AG09309 (cell line): ENCODE data around the gene MIPOL1.
A peak's percentile ranks its signal among the peaks of the same experiment; 100 is the strongest.

ENCODE experiments used
- DNase-seq: peaks from one replicate; pipeline ENCODE4 v3.0.0-alpha.2; 2010; ENCODE audit warnings: low read depth
- H3K4me3 ChIP-seq: 2 replicates; pipeline ENCODE4 v1.5.1; 2011; ENCODE audit warnings: mild to moderate bottlenecking, low read depth, low read length, moderate library complexity; ENCODE audit not compliant: control insufficient read depth
- CTCF ChIP-seq: IDR thresholded peaks from 2 replicates; pipeline ENCODE4 v1.5.1; 2011; ENCODE audit warnings: mild to moderate bottlenecking, low read depth, low read length, inconsistent platforms; ENCODE audit not compliant: insufficient read depth, control insufficient read depth; ENCODE audit errors: missing control alignments

Gene MIPOL1

DNA sequence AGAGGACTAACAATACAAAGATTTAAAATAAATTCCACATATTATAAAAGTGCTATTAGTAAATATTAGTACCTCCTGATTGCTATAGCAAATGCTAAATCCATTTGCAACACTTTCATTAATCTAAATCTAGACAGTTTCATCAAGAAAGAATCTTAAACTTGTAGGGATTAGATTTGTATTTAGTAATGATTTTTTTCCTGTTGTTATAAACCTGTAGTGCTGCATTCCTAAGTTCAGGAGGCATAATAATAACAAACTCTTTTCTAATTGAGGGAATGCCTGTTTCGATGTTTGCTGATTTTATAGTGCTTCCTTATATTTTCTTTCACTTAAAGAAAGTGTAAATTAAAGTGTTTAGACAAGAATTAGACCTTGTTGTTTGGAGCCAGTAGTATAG lies 231.2 kb downstream of the MIPOL1 start:
- DNase-seq: no peak
- no peak overlapping the region for H3K4me3 ChIP-seq

GRCh38 chr14:37429618-37430017 lies 231.9 kb downstream of the MIPOL1 start:
- TF ChIP-seq CTCF: no peak
- DNase-seq: no peak
- H3K4me3 ChIP-seq: no peak overlapping the region

More for the DNA sequence above, 231.2 kb downstream of the MIPOL1 start:
- no peak for TF ChIP-seq CTCF

DNA sequence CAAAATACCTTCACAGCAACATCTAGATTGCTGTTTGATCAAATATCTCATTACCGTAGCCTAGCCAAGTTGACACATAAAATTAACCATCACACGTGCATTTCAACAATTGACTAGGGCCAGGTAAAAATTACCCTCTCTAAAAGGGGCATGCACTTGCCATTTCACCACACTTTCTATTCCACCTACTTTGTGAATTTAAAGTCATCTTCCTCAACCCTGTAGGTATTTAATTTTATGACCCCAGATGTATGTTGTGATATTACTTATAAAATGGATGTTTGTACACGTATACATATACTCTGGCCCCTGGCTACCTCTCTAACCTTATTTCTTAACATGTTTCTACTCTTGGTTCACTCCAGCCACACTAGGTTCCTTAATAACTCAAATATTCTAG lies 237.1 kb downstream of the MIPOL1 start:
- no peak for TF ChIP-seq CTCF
- DNase-seq: no peak
- H3K4me3 ChIP-seq: no peak overlapping the region

DNA sequence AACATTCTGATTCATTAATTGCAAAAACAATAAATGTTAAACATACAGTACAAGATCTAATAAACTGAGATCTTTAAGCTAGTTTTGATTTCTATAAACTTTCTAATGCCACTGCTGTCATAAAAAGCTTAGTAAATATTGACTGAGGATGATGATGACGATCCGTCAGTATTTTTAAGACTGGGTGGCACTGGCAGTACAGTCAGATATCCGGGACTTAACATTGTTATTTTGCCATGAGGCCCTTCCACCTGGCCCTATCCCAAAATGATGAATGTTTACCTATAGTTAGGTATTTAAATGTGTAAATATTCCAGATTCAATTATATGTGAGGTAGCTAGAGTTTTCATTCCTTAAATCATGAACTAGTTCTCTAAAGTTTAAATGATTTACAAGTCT lies 238.8 kb downstream of the MIPOL1 start:
- H3K4me3 ChIP-seq: no peak overlapping the region
- no peak for TF ChIP-seq CTCF
- no peak for DNase-seq

GRCh38 chr14:37437490-37437889 lies 239.8 kb downstream of the MIPOL1 start:
- H3K4me3 ChIP-seq: no peak overlapping the region
- no peak for TF ChIP-seq CTCF
- no peak for DNase-seq

GRCh38 chr14:37438444-37438843 lies 240.7 kb downstream of the MIPOL1 start:
- H3K4me3 ChIP-seq: no peak overlapping the region
- no peak for DNase-seq
- TF ChIP-seq CTCF: no peak

GRCh38 chr14:37443461-37443860 lies 245.7 kb downstream of the MIPOL1 start:
- DNase-seq: peak; percentile 4
- no peak overlapping the region for H3K4me3 ChIP-seq
- no peak for TF ChIP-seq CTCF
